Sigmoid colon (tissue), 7 donors: ENCODE data around the gene FERD3L. TPM values are rescaled to one million over a fixed set of nuclear protein-coding genes. Genes with fewer than 3 reads are reported as not detected.
"Not testable (repeated sequence)": the region's sequence is repeated elsewhere in the genome, so short reads cannot be mapped to it uniquely, and the experiment has no call there.

Experiments
- DNase-seq: peaks from one replicate; pipeline ENCODE4 v3.0.0-alpha.2; 2019
- H3K27ac ChIP-seq, 4 donors: fragments of 200-600 bp; sonication (generic); one replicate each; pipeline ENCODE4 v1.5.1; 2016 to 2019; ENCODE audit warnings: mild to moderate bottlenecking in 1 of 4
- H3K27me3 ChIP-seq, 3 donors: fragments of 200-600 bp; sonication (generic); one replicate each; pipeline ENCODE4 v1.5.1; 2019; ENCODE audit warnings: mild to moderate bottlenecking in 1 of 3
- H3K36me3 ChIP-seq, 4 donors: fragments of 200-600 bp; sonication (generic); one replicate each; pipeline ENCODE4 v1.5.1; 2016 to 2019
- H3K4me1 ChIP-seq, 4 donors: fragments of 200-600 bp; sonication (generic); one replicate each; pipeline ENCODE4 v1.5.1; 2017 to 2019
- H3K4me3 ChIP-seq, 4 donors: fragments of 200-600 bp; sonication (generic); one replicate each; pipeline ENCODE4 v1.5.1; 2017 to 2019; ENCODE audit warnings: mild to moderate bottlenecking in 2 of 4, moderate library complexity in 1 of 4
- H3K9me3 ChIP-seq, 4 donors: fragments of 200-600 bp in 3 of 4; sonication (generic) in 3 of 4; one replicate each; pipeline versions ENCODE4 v1.5.1 to v1.6.1; 2013 to 2019
- CTCF ChIP-seq, 4 experiments: fragments of 450-650 bp in 3 of 4; fragments of 200-600 bp in 1 of 4; IDR thresholded peaks; one replicate each; pipeline ENCODE4 v1.5.1; 2016 to 2019; ENCODE audit warnings: antibody characterized with exemption in 4 of 4, mild to moderate bottlenecking in 3 of 4, moderate library complexity in 2 of 4
- EP300 ChIP-seq, 4 donors: sonication (generic); formaldehyde crosslinking; IDR thresholded peaks; one replicate each; pipeline ENCODE4 v1.6.1; 2017; ENCODE audit warnings: antibody characterized with exemption in 4 of 4
- POLR2A ChIP-seq, 2 donors: fragments of 450-650 bp; IDR thresholded peaks; one replicate each; pipeline ENCODE4 v1.6.1; 2016; ENCODE audit warnings: antibody characterized with exemption in 2 of 2, mild to moderate bottlenecking in 2 of 2, moderate library complexity in 2 of 2
- POLR2AphosphoS5 ChIP-seq, 4 donors: sonication (generic); formaldehyde crosslinking; IDR thresholded peaks; one replicate each; pipeline ENCODE4 v1.6.1; 2017; ENCODE audit warnings: antibody characterized with exemption in 4 of 4
- WGBS, 2 donors: extraction: QIAGEN DNeasy Blood & Tissue Kit; methylation state at CpG; one replicate each; pipeline ENCODE4 v1.1.7; 2013; 5-methylcytosine and 5-hydroxymethylcytosine counted together
- intact Hi-C: fragments of 100-400 bp; cut with DNase I; formaldehyde crosslinking; loops from one replicate; pipeline ENCODE4 v1.15.1; 2023
- polyA plus RNA-seq, 3 donors: library from polyadenylated mRNA; stranded (reverse); fragments of 200-250 nt; gene quantifications; one replicate each; pipeline ENCODE4 v1.2.3, GENCODE V29; 2013
- total RNA-seq, 4 donors: library from RNA; depleted of rRNA; stranded (reverse); fragments of >200 nt; gene quantifications; one replicate each; pipeline ENCODE4 v1.1.0, GENCODE V29; 2016
- donor health status: healthy with polysubstance abuse.
- donor health status: Bipolar disorder and iron deficiency.
- donor health status: healthy.

FERD3L gene
- total RNA-seq (not detected), polyA plus RNA-seq (not detected)

DNA sequence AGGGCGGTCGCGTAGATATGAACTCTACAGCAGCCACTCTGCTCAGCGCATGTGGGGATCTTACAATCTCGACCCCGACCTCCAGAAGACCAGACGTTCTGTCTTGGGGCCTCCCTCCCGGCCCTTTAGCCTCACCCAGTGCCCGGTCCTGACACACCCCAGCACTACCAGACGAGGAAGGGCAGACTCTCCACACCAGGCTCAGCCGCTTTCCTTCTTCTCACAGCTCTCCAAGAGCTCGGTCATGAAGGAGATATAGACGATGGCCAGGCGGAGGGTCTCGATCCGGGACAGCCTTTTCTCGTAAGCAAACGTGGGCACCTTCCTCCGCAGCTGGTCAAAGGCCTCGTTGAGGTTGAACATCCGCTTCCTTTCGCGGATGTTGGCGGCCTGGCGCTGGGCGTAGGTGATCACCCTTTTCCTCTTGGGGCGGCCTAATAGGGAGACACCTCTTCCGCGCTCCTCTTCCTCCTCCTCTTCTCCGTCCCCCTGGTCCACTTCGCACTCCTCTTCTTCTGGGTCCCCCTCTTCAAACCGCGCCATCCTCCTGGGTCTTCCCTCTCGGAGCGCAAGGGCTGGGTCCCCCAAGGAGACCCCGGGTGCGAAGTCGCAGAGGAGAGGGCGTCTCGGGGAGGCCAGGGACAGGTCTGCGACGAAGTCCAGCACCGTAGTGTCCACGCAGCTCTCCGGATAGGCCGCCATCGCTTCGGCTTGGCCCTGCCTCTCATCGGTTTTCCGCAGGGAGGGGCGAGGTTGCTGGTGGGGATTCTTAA is at the start of gene FERD3L:
TSS of gene FERD3L (minus strand) at position 761 of the 773 bp plus-strand sequence. CDS start at position 702, 59 bp downstream.
- no peaks in the 10 kb centered on the region for H3K36me3 ChIP-seq
- H3K9me3 ChIP-seq, result no peaks in the 10 kb centered on the region
- H3K4me3 ChIP-seq, result peak within 1 kb of the TSS in 1 of 4 donors; percentile 13
- DNase-seq, result peak; percentile 50
- WGBS, 2 donors, result 7 to 29% methylated on average over 51 of the region's 51 CpGs
- intact Hi-C loops, result no loop called here
- H3K27ac ChIP-seq, result no peak within 1 kb of the TSS
- no peak for TF ChIP-seq POLR2AphosphoS5 (IDR thresholded peaks at IDR 0.05)
- TF ChIP-seq POLR2A (IDR thresholded peaks at IDR 0.05), result no peak
- TF ChIP-seq CTCF (IDR thresholded peaks at IDR 0.05), result no peak
- no peak for TF ChIP-seq EP300 (IDR thresholded peaks at IDR 0.05)
- H3K27me3 ChIP-seq, result peaks cover 8 to 53% (median 35%) of the 10 kb centered on the region in 3 donors
- peaks cover 0 to 22% (median 8%) of the 10 kb centered on the region in 4 donors for H3K4me1 ChIP-seq

DNA sequence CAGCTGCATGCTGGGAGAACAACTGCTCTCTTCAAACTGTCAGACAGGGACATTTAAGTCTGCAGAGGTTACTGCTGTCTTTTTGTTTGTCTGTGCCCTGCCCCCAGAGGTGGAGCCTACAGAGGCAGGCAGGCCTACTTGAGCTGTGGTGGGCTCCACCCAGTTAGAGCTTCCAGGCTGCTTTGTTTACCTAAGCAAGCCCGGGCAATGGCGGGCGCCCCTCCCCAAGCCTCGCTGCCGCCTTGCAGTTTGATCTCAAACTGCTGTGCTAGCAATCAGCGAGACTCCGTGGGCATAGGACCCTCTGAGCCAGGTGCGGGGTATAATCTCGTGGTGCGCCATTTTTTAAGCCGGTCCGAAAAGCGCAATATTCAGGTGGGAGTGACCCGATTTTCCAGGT is 49.2 kb upstream of the FERD3L start:
- DNase-seq, H3K36me3 ChIP-seq, H3K27ac ChIP-seq, H3K9me3 ChIP-seq, H3K27me3 ChIP-seq, H3K4me3 ChIP-seq, intact Hi-C loops, H3K4me1 ChIP-seq: not testable (repeated sequence)
- WGBS, 2 donors, result 32 to 45% methylated on average over 14 of the region's 14 CpGs

DNA sequence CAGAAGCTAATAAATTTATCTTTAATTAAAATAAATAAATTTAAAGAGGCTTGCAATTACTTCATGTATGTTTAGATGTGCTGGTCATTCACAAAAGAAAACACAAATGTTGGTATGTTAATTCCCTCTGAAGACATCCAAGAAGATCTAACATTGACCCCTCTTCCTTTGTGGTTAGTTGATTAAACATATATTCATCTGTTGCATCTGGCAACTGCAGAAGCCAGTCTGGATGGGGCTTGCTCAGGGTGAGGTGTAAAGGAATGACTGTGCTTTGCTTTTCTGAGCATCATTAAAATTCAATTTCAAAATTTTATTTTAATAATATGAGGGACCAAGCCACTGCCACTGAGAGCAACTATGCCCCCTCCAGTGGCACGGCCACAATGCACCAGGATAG is 36.4 kb upstream of the FERD3L start:
- no peak for DNase-seq
- Histone ChIP-seq H3K27ac (no peak overlapping the region), H3K9me3 (peaks cover 0 to 10% (median 4%) of the 10 kb centered on the region in 4 donors), H3K27me3 (no peaks in the 10 kb centered on the region), H3K4me1 (no peaks in the 10 kb centered on the region), H3K4me3 (no peak overlapping the region), H3K36me3 (no peaks in the 10 kb centered on the region)
- 78 to 86% methylated on average over 1 of the region's 1 CpG for WGBS, 2 donors
- TF ChIP-seq POLR2AphosphoS5 (IDR thresholded peaks at IDR 0.05) (no peak), EP300 (IDR thresholded peaks at IDR 0.05) (no peak), POLR2A (IDR thresholded peaks at IDR 0.05) (no peak), CTCF (IDR thresholded peaks at IDR 0.05) (no peak)
- intact Hi-C loops, result no loop called here

DNA sequence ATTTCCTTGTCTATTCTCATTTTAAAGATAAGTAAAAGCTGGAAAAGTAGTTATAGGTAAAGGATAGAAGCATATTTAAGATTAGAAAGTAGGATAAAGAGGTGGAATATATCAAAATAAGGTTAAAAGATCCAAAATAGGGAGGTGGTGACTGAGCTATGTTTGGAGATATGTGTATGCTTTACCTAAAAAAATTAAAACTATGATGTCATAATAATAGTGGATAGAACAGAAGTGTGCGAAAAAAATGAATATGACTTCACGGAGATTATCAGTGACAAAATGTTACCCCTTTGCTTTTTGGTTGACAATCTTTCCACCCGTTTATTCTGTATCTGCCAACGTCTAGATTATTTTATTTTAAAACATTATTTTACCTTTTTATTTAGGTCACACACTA is 33.4 kb upstream of the FERD3L start:
- no peak for TF ChIP-seq CTCF (IDR thresholded peaks at IDR 0.05)
- no peak for DNase-seq
- H3K4me1 ChIP-seq, result no peaks in the 10 kb centered on the region
- WGBS, 2 donors, result 80 to 89% methylated on average over 4 of the region's 4 CpGs
- peaks cover 0 to 5% (median 1%) of the 10 kb centered on the region in 4 donors for H3K9me3 ChIP-seq
- no peak overlapping the region for H3K27ac ChIP-seq
- H3K27me3 ChIP-seq, result no peaks in the 10 kb centered on the region
- no peak overlapping the region for H3K4me3 ChIP-seq
- H3K36me3 ChIP-seq, result no peaks in the 10 kb centered on the region
- intact Hi-C loops, result no loop called here

DNA sequence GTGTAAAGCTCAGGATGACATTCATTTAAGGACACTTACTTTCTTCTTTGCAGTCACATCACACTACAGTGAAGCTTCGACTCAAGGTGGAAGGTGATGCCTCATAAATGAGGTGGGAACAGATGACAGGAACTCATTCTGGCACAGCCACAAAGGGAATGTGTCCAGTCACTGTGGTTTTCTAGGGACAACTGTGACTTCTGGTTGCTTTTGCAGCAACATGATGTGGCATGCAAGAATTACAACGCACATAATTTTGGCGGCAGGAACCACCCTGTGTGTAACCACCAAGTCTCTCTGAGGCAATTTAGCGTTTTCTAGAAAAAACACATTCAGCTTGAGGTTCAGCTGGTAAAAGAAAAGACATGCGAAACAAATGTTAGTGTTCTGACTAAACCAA is 32.0 kb upstream of the FERD3L start:
- DNase-seq, result no peak
- 38 to 67% methylated on average over 5 of the region's 5 CpGs for WGBS, 2 donors
- H3K4me3 ChIP-seq, result no peak overlapping the region

DNA sequence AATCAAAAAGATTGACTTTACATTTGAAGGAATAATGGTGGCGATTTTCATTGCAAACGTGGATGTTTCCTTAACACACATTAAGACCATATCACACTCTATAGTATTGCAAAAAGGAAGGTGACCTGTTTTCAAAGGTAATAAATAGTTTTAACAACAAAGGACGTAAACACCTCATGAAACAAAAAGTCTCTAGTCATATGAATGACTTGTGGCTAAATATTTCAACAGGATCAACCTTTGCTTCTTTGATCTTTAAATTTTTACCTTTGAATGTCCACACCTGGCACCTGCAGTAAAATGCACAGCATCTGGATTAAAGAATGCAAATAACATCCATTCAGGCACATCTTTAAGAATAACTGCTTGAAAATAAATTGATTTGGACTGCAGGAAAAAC is 30.0 kb upstream of the FERD3L start:
- intact Hi-C loops, result no loop called here
- Histone ChIP-seq H3K36me3 (no peaks in the 10 kb centered on the region), H3K27ac (no peak overlapping the region), H3K4me1 (no peaks in the 10 kb centered on the region), H3K9me3 (no peaks in the 10 kb centered on the region), H3K4me3 (no peak overlapping the region), H3K27me3 (no peaks in the 10 kb centered on the region)
- TF ChIP-seq POLR2AphosphoS5 (IDR thresholded peaks at IDR 0.05), result no peak
- no peak for TF ChIP-seq POLR2A (IDR thresholded peaks at IDR 0.05)
- TF ChIP-seq CTCF (IDR thresholded peaks at IDR 0.05), result no peak
- no peak for TF ChIP-seq EP300 (IDR thresholded peaks at IDR 0.05)
- WGBS, 2 donors, result 38 to 60% methylated on average over 3 of the region's 3 CpGs
- DNase-seq, result no peak

More for the DNA sequence above, 32.0 kb upstream of the FERD3L start:
- no peaks in the 10 kb centered on the region for H3K36me3 ChIP-seq
- peaks cover 0 to 2% (median 0%) of the 10 kb centered on the region in 4 donors for H3K9me3 ChIP-seq
- no peak for TF ChIP-seq POLR2AphosphoS5 (IDR thresholded peaks at IDR 0.05)
- intact Hi-C loops, result no loop called here
- H3K4me1 ChIP-seq, result no peaks in the 10 kb centered on the region
- no peaks in the 10 kb centered on the region for H3K27me3 ChIP-seq
- H3K27ac ChIP-seq, result no peak overlapping the region
